ENCODE measurements around the gene MYL10.

The MYL10 gene

GRCh38 chr7:101633511-101633910, 4.4 kb upstream of the MYL10 start:
- no peak for DNase-seq (ENCODE audit: low read depth, low spot score)
- POLR2A ChIA-PET = no interaction called here
- CTCF ChIA-PET = interaction anchor here (1.0 kb wide), 1 partner anchor 30 kb away, joined by 3 read pairs; no protein-coding TSS in a partner anchor
- no peak for TF ChIP-seq CTCF (IDR thresholded peaks at IDR 0.05; ENCODE audit: insufficient read depth, low read length, missing control alignments)
- no peak overlapping the region for H3K4me3 ChIP-seq (ENCODE audit: low read depth, low read length)

GRCh38 chr7:101632641-101633040, 3.5 kb upstream of the MYL10 start:
- no peak for TF ChIP-seq CTCF (IDR thresholded peaks at IDR 0.05; ENCODE audit: insufficient read depth, low read length, missing control alignments)
- ChIA-PET CTCF (no interaction called here), POLR2A (no interaction called here)
- H3K4me3 ChIP-seq (ENCODE audit: low read depth, low read length) = no peak overlapping the region
- no peak for DNase-seq (ENCODE audit: low read depth, low spot score)

- ChIA-PET CTCF (interaction anchor here (1.5 kb wide), 1 partner anchor 29 kb away, joined by 4 read pairs; no protein-coding TSS in a partner anchor), POLR2A (no interaction called here)
- no peak overlapping the region for H3K4me3 ChIP-seq (ENCODE audit: low read depth, low read length)
- DNase-seq (ENCODE audit: low read depth, low spot score) = no peak
- TF ChIP-seq CTCF (IDR thresholded peaks at IDR 0.05; ENCODE audit: insufficient read depth, low read length, missing control alignments) = no peak
These were observed 2.2 kb upstream of the MYL10 start for GRCh38 chr7:101631224-101631714.

- DNase-seq (ENCODE audit: low read depth, low spot score) = no peak
- CTCF ChIA-PET = interaction anchor here (1.5 kb wide), 1 partner anchor 28 kb away, joined by 4 read pairs; no protein-coding TSS in a partner anchor
- no peak overlapping the region for H3K4me3 ChIP-seq (ENCODE audit: low read depth, low read length)
- POLR2A ChIA-PET = no interaction called here
- no peak for TF ChIP-seq CTCF (IDR thresholded peaks at IDR 0.05; ENCODE audit: insufficient read depth, low read length, missing control alignments)
These were observed 1.5 kb upstream of the MYL10 start for GRCh38 chr7:101630591-101630990.

- ChIA-PET CTCF (no interaction called here), POLR2A (no interaction called here)
- H3K4me3 ChIP-seq (ENCODE audit: low read depth, low read length) = no peak overlapping the region
- no peak for DNase-seq (ENCODE audit: low read depth, low spot score)
- no peak for TF ChIP-seq CTCF (IDR thresholded peaks at IDR 0.05; ENCODE audit: insufficient read depth, low read length, missing control alignments)
These were observed 574 bp downstream of the MYL10 start for GRCh38 chr7:101628522-101628921.

- POLR2A ChIA-PET = no interaction called here
- H3K4me3 ChIP-seq (ENCODE audit: low read depth, low read length) = no peak overlapping the region
- no peak for TF ChIP-seq CTCF (IDR thresholded peaks at IDR 0.05; ENCODE audit: insufficient read depth, low read length, missing control alignments)
- CTCF ChIA-PET = no interaction called here
- DNase-seq (ENCODE audit: low read depth, low spot score) = no peak
These were observed 2.3 kb downstream of the MYL10 start for GRCh38 chr7:101626758-101627157.
